Left lung (tissue), 10 donors: ENCODE results near the gene SETD2. TPM values are rescaled to one million over a fixed set of nuclear protein-coding genes. Genes with fewer than 3 reads are reported as not detected.
"Not testable (repeated sequence)": the region's sequence is repeated elsewhere in the genome, so short reads cannot be mapped to it uniquely, and the experiment has no call there.

ENCODE experiments used
- ATAC-seq: fragments of 200-7000 bp; cut with Tn5 transposase; one replicate; pipeline ENCODE4 v1.9.1; 2020; ENCODE audit warnings: moderate library complexity
- DNase-seq, 4 donors: peaks; one replicate each; pipeline ENCODE4 v3.0.0-alpha.2; 2013 to 2020
- H3K27ac ChIP-seq, 2 donors: fragments of 200-600 bp; sonication (generic) in 1 of 2; one replicate each; pipeline versions ENCODE4 v1.5.0 to v1.8.0; 2020 to 2021
- H3K27me3 ChIP-seq, 2 donors: fragments of 200-600 bp; sonication (generic) in 1 of 2; one replicate each; pipeline versions ENCODE4 v1.5.0 to v1.8.0; 2020 to 2021
- H3K36me3 ChIP-seq, 2 donors: fragments of 200-600 bp; sonication (generic) in 1 of 2; one replicate each; pipeline versions ENCODE4 v1.5.0 to v1.8.0; 2020 to 2021
- H3K4me1 ChIP-seq, 2 donors: fragments of 200-600 bp; one replicate each; pipeline ENCODE4 v1.8.0; 2021
- H3K4me3 ChIP-seq, 2 donors: fragments of 200-600 bp; sonication (generic) in 1 of 2; one replicate each; pipeline versions ENCODE4 v1.5.0 to v1.8.0; 2020 to 2021; ENCODE audit warnings: mild to moderate bottlenecking in 1 of 2
- H3K9me3 ChIP-seq, 2 donors: fragments of 200-600 bp; sonication (generic) in 1 of 2; one replicate each; pipeline versions ENCODE4 v1.5.0 to v1.8.0; 2020 to 2021
- intact Hi-C, 2 donors: fragments of 100-400 bp; cut with DNase I; formaldehyde crosslinking; loops; one replicate each; pipeline versions ENCODE4 v1.11.2 to v1.14.2; 2022
- polyA plus RNA-seq, 6 donors: library from polyadenylated mRNA; unstranded; fragments of 120-200 nt; gene quantifications; one replicate each; pipeline ENCODE4 v1.2.1, GENCODE V29; 2013; ENCODE audit not compliant: insufficient read length in 6 of 6
- total RNA-seq, 2 donors: library from RNA; stranded (reverse); fragmentation: NEBNext Ultra II Directional; extraction: Animal tissue kit (Norgen Biotek cat#: 25700); gene quantifications; one replicate each; pipeline ENCODE4 v1.2.1, GENCODE V29; 2021
- TF ChIP-seq, protein P1 (sequence below), 2 donors: fragments of 200-600 bp; sonication (generic) in 1 of 2; IDR thresholded peaks; one replicate each; pipeline versions ENCODE4 v1.5.0 to v1.8.0; 2021; ENCODE audit warnings: antibody characterized with exemption in 2 of 2
- donor health status: DM: no; HTN: yes; CAD: no.
- donor health status: DM: no; HTN: no; CAD: no.

Gene SETD2
- total and polyA plus RNA-seq, 8 donors: 40.1 to 68.9 (median 60.0) TPM

DNA sequence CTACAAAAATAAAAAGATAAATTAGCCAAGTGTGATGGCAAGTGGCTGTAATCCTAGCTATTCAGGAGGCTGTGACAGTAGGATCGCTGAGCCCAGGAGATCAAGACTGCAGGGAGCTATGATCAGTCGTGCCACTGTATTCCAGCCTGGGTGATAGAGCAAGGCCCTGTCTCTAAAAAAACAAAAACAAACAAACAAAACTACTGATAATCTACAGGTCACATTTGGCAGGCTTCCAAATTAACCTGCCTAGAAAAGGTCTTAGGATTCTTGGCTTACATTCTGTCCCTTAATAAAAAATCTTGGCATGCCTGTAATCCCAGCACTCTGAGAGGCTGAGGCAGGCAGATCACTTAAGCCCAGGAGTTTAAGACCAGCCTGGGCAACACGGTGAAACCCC is 33.4 kb upstream of the SETD2 start:
- intact Hi-C loops: no loop called here
- no peaks in the 10 kb centered on the region for H3K9me3 ChIP-seq
- no peak overlapping the region for H3K4me3 ChIP-seq
- H3K27ac ChIP-seq: no peak overlapping the region
- H3K27me3 ChIP-seq: no peaks in the 10 kb centered on the region
- H3K36me3 ChIP-seq: no peaks in the 10 kb centered on the region
- TF ChIP-seq, protein P1, sequence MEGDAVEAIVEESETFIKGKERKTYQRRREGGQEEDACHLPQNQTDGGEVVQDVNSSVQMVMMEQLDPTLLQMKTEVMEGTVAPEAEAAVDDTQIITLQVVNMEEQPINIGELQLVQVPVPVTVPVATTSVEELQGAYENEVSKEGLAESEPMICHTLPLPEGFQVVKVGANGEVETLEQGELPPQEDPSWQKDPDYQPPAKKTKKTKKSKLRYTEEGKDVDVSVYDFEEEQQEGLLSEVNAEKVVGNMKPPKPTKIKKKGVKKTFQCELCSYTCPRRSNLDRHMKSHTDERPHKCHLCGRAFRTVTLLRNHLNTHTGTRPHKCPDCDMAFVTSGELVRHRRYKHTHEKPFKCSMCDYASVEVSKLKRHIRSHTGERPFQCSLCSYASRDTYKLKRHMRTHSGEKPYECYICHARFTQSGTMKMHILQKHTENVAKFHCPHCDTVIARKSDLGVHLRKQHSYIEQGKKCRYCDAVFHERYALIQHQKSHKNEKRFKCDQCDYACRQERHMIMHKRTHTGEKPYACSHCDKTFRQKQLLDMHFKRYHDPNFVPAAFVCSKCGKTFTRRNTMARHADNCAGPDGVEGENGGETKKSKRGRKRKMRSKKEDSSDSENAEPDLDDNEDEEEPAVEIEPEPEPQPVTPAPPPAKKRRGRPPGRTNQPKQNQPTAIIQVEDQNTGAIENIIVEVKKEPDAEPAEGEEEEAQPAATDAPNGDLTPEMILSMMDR (IDR thresholded peaks at IDR 0.05): no peak
- DNase-seq: no peak
- no peaks in the 10 kb centered on the region for H3K4me1 ChIP-seq
- ATAC-seq: no peak

DNA sequence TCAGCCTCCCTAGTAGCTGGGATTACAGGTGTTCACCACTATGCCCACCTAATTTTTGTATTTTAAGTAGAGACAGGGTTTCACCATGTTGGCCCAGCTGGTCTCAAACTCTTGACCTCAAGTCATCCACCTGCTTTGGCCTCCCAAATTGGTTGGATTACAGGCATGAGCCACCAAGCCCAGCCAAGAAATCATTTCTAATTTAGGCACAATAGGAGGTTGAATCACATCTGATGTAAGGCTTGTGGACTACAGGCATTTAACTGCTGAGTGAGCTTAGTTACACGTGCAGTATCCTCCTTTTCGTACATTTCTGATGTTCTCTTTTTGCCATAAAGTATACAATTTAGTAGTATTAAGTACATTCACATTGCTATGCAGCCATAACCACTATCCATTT is 31.1 kb upstream of the SETD2 start:
- Histone ChIP-seq H3K36me3 (no peaks in the 10 kb centered on the region), H3K9me3 (no peaks in the 10 kb centered on the region), H3K27ac (no peak overlapping the region), H3K27me3 (no peaks in the 10 kb centered on the region), H3K4me1 (no peaks in the 10 kb centered on the region), H3K4me3 (no peak overlapping the region)
- DNase-seq (no peak), ATAC-seq (no peak)
- TF ChIP-seq, protein P1 (IDR thresholded peaks at IDR 0.05): no peak
- intact Hi-C loops: no loop called here

DNA sequence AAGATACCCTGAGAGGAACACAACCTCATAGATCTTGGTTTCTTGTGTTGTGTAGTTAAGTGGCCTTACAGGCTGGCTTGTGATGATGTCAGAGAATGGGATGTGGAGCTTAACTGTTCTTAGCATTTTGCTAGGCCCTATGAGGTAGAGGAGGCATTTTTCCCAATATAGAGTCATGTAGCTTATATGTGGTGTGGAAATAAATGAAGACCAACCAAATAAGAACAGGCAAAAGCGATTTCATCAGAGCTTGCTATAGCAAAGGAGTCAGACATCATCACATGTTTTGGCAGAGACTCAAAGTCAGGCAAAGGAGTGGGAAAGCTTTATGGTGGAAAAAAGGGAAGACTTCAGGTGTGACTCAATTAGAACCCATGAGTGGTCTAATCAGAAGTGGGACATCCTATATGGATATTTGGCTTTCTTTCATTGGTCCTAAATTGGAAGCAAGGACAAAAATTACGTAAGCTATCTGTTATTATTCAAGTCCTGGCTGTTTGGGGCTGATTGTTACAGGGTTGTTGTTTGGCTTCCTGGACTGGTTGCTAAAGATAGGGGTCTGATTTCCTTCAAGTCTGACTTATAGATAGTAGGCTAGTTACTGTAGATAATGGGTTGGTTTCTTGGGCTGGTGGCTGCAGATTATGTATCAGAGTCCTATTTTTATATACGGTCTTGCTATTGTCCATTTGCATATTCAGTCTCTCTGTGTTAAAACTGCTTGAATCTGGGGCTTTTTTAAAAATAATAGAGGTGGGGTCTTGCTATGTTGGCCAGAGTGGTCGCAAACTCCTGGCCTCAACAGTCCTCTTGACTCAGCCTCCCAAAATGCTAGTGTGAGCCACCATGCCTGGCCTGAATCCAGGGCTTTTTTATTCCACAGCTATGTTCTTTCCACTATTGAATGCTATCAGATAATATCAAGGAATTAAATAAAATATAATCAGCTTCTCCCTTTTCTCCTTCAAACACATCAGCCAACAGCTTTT is 30.3 kb upstream of the SETD2 start:
- Histone ChIP-seq H3K36me3 (no peaks in the 10 kb centered on the region), H3K27me3 (no peaks in the 10 kb centered on the region), H3K27ac (no peak overlapping the region), H3K4me1 (no peaks in the 10 kb centered on the region), H3K4me3 (no peak overlapping the region), H3K9me3 (no peaks in the 10 kb centered on the region)
- TF ChIP-seq, protein P1 (IDR thresholded peaks at IDR 0.05): no peak
- ATAC-seq: no peak
- no peak for DNase-seq
- intact Hi-C loops: no loop called here

DNA sequence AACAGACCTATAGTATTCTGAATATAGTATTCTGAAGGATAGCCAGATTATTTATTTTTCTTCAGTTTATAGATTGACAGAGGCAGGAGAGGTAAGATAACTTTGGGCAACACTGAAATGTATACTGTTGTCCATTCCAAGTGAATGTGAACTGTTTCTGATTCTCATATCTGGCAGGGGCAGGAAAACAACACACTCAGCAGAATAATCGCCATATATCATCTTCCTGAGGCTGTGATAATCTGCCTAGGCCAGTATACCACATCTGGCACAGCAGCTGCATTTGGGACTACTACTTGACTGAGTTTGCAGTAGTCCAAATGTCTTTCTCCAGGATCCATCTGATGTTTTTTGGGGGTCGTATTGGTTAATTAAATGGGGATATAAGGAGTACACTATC is 22.4 kb upstream of the SETD2 start:
- Histone ChIP-seq H3K36me3 (no peaks in the 10 kb centered on the region), H3K4me3 (no peak overlapping the region), H3K27me3 (no peaks in the 10 kb centered on the region), H3K27ac (no peak overlapping the region), H3K4me1 (no peaks in the 10 kb centered on the region), H3K9me3 (no peaks in the 10 kb centered on the region)
- ATAC-seq: no peak
- TF ChIP-seq, protein P1 (IDR thresholded peaks at IDR 0.05): no peak
- intact Hi-C loops: no loop called here
- DNase-seq: no peak

DNA sequence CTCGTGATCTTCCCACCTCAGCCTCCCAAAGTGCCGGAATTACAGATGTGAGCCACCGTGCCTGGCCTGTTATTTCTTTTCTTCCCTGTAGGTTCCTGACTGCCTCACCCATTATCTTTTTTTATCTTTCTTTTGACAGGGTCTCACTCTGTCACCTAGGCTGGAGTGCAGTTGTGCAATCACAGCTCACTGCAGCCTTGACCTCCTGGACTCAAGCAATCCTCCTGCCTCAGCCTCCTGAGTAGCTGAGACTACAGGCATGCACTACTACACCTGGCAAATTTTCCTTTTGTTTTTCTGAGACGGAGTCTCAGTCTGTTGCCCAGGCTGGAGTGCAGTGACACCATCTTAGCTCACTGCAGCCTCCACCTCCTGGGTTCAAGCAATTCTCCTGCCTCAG is 17.8 kb upstream of the SETD2 start:
- ATAC-seq, DNase-seq, H3K4me1 ChIP-seq, H3K27me3 ChIP-seq, H3K4me3 ChIP-seq, intact Hi-C loops, H3K27ac ChIP-seq, H3K9me3 ChIP-seq: not testable (repeated sequence)
- H3K36me3 ChIP-seq: peaks cover 0 to 20% of the 10 kb centered on the region in 2 donors

DNA sequence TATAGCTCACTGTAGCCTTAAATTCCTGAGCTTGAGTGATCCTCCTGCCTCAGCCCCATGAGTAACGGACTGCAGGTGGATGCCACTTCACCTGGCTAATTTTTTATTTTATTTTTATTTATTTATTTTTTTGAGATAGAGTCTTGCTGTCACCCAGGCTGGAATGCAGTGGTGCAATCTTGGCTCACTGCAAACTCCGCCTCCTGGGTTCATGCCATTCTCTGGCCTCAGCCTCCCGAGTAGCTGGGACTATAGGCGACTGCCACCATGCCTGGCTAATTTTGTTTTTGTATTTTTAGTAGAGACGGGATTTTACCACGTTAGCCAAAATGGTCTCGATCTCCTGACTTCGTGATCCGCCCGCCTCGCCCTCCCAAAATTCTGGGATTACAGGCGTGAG is 16.1 kb upstream of the SETD2 start:
- H3K36me3 ChIP-seq: peaks cover 0 to 20% of the 10 kb centered on the region in 2 donors
- DNase-seq, H3K27ac ChIP-seq, intact Hi-C loops, H3K27me3 ChIP-seq, ATAC-seq, H3K4me3 ChIP-seq, H3K4me1 ChIP-seq, H3K9me3 ChIP-seq: not testable (repeated sequence)
